Loucy (cell line): ENCODE data around the gene GABBR2.

Source experiments
- H2AFZ ChIP-seq: fragments of 200-600 bp; sonication (generic); 2 replicates; pipeline ENCODE4 v1.6.0; 2016; ENCODE audit warnings: antibody characterized with exemption, mild to moderate bottlenecking, low read length, moderate library complexity
- H3F3A ChIP-seq: fragments of 200-600 bp; 2 replicates; pipeline ENCODE4 v1.6.0; 2016; ENCODE audit warnings: antibody characterized with exemption, low read depth, mild to moderate bottlenecking
- H3K27me3 ChIP-seq: fragments of 200-600 bp; sonication (generic); 2 replicates; pipeline ENCODE4 v1.6.1; 2014; ENCODE audit warnings: low read length, mild to moderate bottlenecking; ENCODE audit not compliant: insufficient read depth, poor library complexity, severe bottlenecking
- H3K36me3 ChIP-seq: fragments of 200-600 bp; sonication (generic); 2 replicates; pipeline ENCODE4 v1.6.1; 2016; ENCODE audit warnings: low read length; ENCODE audit not compliant: insufficient read depth
- H3K4me1 ChIP-seq: fragments of 200-600 bp; sonication (generic); 2 replicates; pipeline ENCODE4 v1.5.1; 2014; ENCODE audit warnings: low read length, mild to moderate bottlenecking; ENCODE audit not compliant: insufficient read depth, poor library complexity, severe bottlenecking
- H3K4me2 ChIP-seq: fragments of 200-600 bp; sonication (generic); 2 replicates; pipeline ENCODE4 v1.6.0; 2014; ENCODE audit warnings: antibody characterized with exemption, low read length, low read depth, mild to moderate bottlenecking; ENCODE audit not compliant: poor library complexity, severe bottlenecking
- H3K4me3 ChIP-seq: fragments of 200-600 bp; sonication (generic); 2 replicates; pipeline ENCODE4 v1.5.1; 2014; ENCODE audit warnings: low read length, mild to moderate bottlenecking, mixed read lengths; ENCODE audit not compliant: poor library complexity, severe bottlenecking
- H3K79me2 ChIP-seq: fragments of 200-600 bp; sonication (generic); 2 replicates; pipeline ENCODE4 v1.6.1; 2014; ENCODE audit warnings: low read length; ENCODE audit not compliant: insufficient read depth
- H3K9ac ChIP-seq: fragments of 200-600 bp; sonication (generic); 2 replicates; pipeline ENCODE4 v1.6.0; 2014; ENCODE audit warnings: mild to moderate bottlenecking, low read depth, low read length, moderate library complexity; ENCODE audit not compliant: poor library complexity, severe bottlenecking
- H3K9me2 ChIP-seq: fragments of 200-600 bp; sonication (generic); replicated peaks from 2 replicates; pipeline ENCODE4 v1.6.1; 2016; ENCODE audit warnings: low read depth, low read length, mixed read lengths
- H3K9me3 ChIP-seq: fragments of 200-600 bp; sonication (generic); 2 replicates; pipeline ENCODE4 v1.6.1; 2014; ENCODE audit warnings: mild to moderate bottlenecking, antibody characterized with exemption, low read length, low read depth; ENCODE audit not compliant: insufficient read depth
- H4K20me1 ChIP-seq: fragments of 200-600 bp; sonication (generic); 2 replicates; pipeline ENCODE4 v1.6.0; 2014; ENCODE audit warnings: antibody characterized with exemption, low read length, mild to moderate bottlenecking; ENCODE audit not compliant: insufficient read depth, poor library complexity, severe bottlenecking
- CTCF ChIP-seq: fragments of 200-600 bp; sonication (generic); conservative IDR thresholded peaks from 2 replicates; pipeline ENCODE4 v1.5.1; 2014; ENCODE audit warnings: mild to moderate bottlenecking, antibody characterized with exemption, low read length
- EZH2phosphoT487 ChIP-seq: fragments of 200-600 bp; IDR thresholded peaks from 2 replicates; pipeline ENCODE4 v1.6.1; 2018; ENCODE audit warnings: antibody characterized with exemption, mild to moderate bottlenecking, moderate library complexity, borderline replicate concordance

Gene GABBR2

GRCh38 chr9:98300611-98301010 lies 408.1 kb downstream of the GABBR2 start:
- TF ChIP-seq CTCF, result no peak
- no peak for TF ChIP-seq EZH2phosphoT487
- no peaks in the 10 kb centered on the region for H3K9me2 ChIP-seq
- H3K36me3 ChIP-seq, result no peaks in the 10 kb centered on the region
- H3K27me3 ChIP-seq, result no peaks in the 10 kb centered on the region
- H3K9ac ChIP-seq, result no peak overlapping the region
- no peaks in the 10 kb centered on the region for H3F3A ChIP-seq
- no peaks in the 10 kb centered on the region for H3K4me1 ChIP-seq
- H4K20me1 ChIP-seq, result no peaks in the 10 kb centered on the region
- H3K4me3 ChIP-seq, result no peak overlapping the region
- no peaks in the 10 kb centered on the region for H3K79me2 ChIP-seq
- no peak overlapping the region for H2AFZ ChIP-seq
- H3K4me2 ChIP-seq, result no peak overlapping the region
- no peaks in the 10 kb centered on the region for H3K9me3 ChIP-seq

- no peaks in the 10 kb centered on the region for H3K9me3 ChIP-seq
- no peaks in the 10 kb centered on the region for H3K4me1 ChIP-seq
- TF ChIP-seq CTCF (no peak), EZH2phosphoT487 (no peak)
- H2AFZ ChIP-seq, result no peak overlapping the region
- no peak overlapping the region for H3K9ac ChIP-seq
- H3K79me2 ChIP-seq, result no peaks in the 10 kb centered on the region
- no peaks in the 10 kb centered on the region for H3K27me3 ChIP-seq
- no peaks in the 10 kb centered on the region for H3F3A ChIP-seq
- H3K4me3 ChIP-seq, result no peak overlapping the region
- no peaks in the 10 kb centered on the region for H4K20me1 ChIP-seq
- no peak overlapping the region for H3K4me2 ChIP-seq
- H3K9me2 ChIP-seq, result no peaks in the 10 kb centered on the region
- H3K36me3 ChIP-seq, result no peaks in the 10 kb centered on the region
Measured at GRCh38 chr9:98298476-98298875, 410.3 kb downstream of the GABBR2 start.

DNA sequence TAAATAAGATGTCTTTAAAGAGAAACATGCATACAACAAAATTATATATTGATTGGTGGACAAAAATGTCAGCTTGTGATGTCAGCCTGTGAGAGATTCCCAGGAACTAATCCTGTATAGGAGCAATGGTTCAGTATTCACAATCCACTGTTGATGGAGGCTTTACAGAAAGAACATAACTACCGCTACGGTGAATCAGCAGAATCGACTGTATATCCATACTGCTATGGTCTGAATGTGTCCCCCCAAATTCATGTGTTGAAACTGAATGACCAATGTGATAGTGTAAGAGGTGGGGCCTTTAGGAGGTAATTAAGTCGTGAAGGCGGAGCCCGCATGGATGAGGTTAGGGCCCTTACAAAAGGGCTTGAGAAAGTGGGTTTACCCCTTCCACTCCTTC lies 412.9 kb downstream of the GABBR2 start:
- H3K4me1 ChIP-seq, result no peaks in the 10 kb centered on the region
- H3K79me2 ChIP-seq, result no peaks in the 10 kb centered on the region
- no peaks in the 10 kb centered on the region for H3K27me3 ChIP-seq
- no peak overlapping the region for H2AFZ ChIP-seq
- no peaks in the 10 kb centered on the region for H3F3A ChIP-seq
- H3K4me2 ChIP-seq, result no peak overlapping the region
- H3K36me3 ChIP-seq, result no peaks in the 10 kb centered on the region
- H3K9ac ChIP-seq, result no peak overlapping the region
- H3K9me2 ChIP-seq, result no peaks in the 10 kb centered on the region
- no peak for TF ChIP-seq CTCF
- TF ChIP-seq EZH2phosphoT487, result no peak
- no peaks in the 10 kb centered on the region for H3K9me3 ChIP-seq
- no peaks in the 10 kb centered on the region for H4K20me1 ChIP-seq
- H3K4me3 ChIP-seq, result no peak overlapping the region
